ENCODE measurements around the gene TENM3. TPM values are rescaled to one million over a fixed set of nuclear protein-coding genes. Genes with fewer than 3 reads are reported as not detected.

TENM3 gene
- total and polyA plus RNA-seq, 2 donors (not counting 3 experiments of a cell fraction or from before 2014, with no cell fraction given) = 3.2 to 6.2 TPM

GRCh38 chr4:182429896-182430295 is 186.7 kb downstream of the TENM3 start:
- no TSS peak for BruUV-seq (replicated peaks)
- DNase-seq (ENCODE audit: low read depth, low spot score) (no peak), FAIRE-seq (no peak)
- POLR2A ChIA-PET = no interaction called here
- Histone ChIP-seq H3K27ac (ENCODE audit: insufficient read depth, low read depth, low read length) (no peak overlapping the region), H3K36me3 (ENCODE audit: control insufficient read depth in 2 of 2, extremely low read depth in 1 of 2, insufficient read depth in 2 of 2, low read length in 2 of 2) (no peaks in the 10 kb centered on the region), H3K9ac (replicated peaks; ENCODE audit: extremely low read depth, insufficient read depth, low read length) (no peak overlapping the region), H4K20me1 (replicated peaks; ENCODE audit: control insufficient read depth, extremely low read depth, insufficient read depth, low read length) (no peaks in the 10 kb centered on the region), H3K4me3 (replicated peaks in 1 of 3; ENCODE audit: insufficient read depth in 1 of 3, low read depth in 1 of 3, low read length in 3 of 3) (no peak overlapping the region), H3K9me1 (replicated peaks; ENCODE audit: control insufficient read depth, extremely low read depth, insufficient read depth, low read length) (no peaks in the 10 kb centered on the region), H2AFZ (ENCODE audit: low read depth, low read length) (no peak overlapping the region), H3K4me1 (ENCODE audit: control insufficient read depth, extremely low read depth, insufficient read depth, low read length) (no peaks in the 10 kb centered on the region), H3K4me2 (ENCODE audit: insufficient read depth, low read length) (no peak overlapping the region), H3K9me3 (replicated peaks; ENCODE audit: control insufficient read depth, insufficient read depth, low read length) (no peaks in the 10 kb centered on the region), H3K79me2 (ENCODE audit: control insufficient read depth, insufficient read depth, low read length) (no peaks in the 10 kb centered on the region), H3K27me3 (ENCODE audit: control insufficient read depth in 2 of 2, insufficient read depth in 2 of 2, low read length in 2 of 2) (no peaks in the 10 kb centered on the region)
- TF ChIP-seq FOS (IDR thresholded peaks at IDR 0.05; ENCODE audit: borderline replicate concordance, insufficient read depth, low read length) = no peak
- TF ChIP-seq GATA2 (IDR thresholded peaks at IDR 0.05; ENCODE audit: insufficient read depth, insufficient read length, low read depth, low read length) = no peak
- TF ChIP-seq POLR2AphosphoS5 (IDR thresholded peaks at IDR 0.05; ENCODE audit: insufficient read depth, low read depth, low read length) = no peak
- TF ChIP-seq POLR2A (IDR thresholded peaks at IDR 0.05; ENCODE audit: low read depth, low read length) = no peak
- TF ChIP-seq CTCF (IDR thresholded peaks at IDR 0.05; ENCODE audit: extremely low read depth in 1 of 2, insufficient read depth in 1 of 2, low read depth in 1 of 2, low read length in 2 of 2) = no peak
- no peak for TF ChIP-seq EZH2 (IDR thresholded peaks at IDR 0.05; ENCODE audit: borderline replicate concordance, low read depth, low read length, severe bottlenecking)
- no peak for TF ChIP-seq MAX (IDR thresholded peaks at IDR 0.05; ENCODE audit: insufficient read depth, insufficient read length)
- no peak for TF ChIP-seq MYC (IDR thresholded peaks at IDR 0.05; ENCODE audit: low read depth, low read length)
- TF ChIP-seq JUN (IDR thresholded peaks at IDR 0.05; ENCODE audit: borderline replicate concordance, insufficient read depth, insufficient read length, low read depth) = no peak
- CTCF ChIA-PET = no interaction called here
- intact Hi-C loops (cut with micrococcal nuclease) = no loop called here
- dilution Hi-C loops (cut with MboI; ENCODE audit: extremely low pct_ligation_motif_present, low sequenced_read_pairs) = no loop called here
